ENCODE measurements around the gene RPRD1A.

DNA sequence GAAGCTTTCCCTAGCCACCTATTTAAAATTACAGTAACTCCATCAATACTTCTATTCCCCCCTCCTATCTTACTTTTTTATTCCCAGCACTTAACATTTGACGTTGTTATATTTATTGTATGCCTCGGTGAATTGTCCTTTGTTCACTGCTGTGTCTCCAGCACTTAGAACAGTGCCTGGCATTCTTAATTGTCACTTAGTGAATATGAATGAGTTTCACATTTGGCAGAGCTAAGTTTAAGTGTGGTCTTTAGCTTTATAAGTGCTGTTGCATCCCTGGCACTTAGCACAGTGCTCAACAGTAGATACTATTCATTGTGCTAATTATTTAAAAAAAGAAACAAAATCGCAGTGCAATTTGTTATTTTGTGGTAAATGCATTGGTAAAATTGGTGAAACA is 93.2 kb downstream of the RPRD1A start:
- TF ChIP-seq, protein P1, sequence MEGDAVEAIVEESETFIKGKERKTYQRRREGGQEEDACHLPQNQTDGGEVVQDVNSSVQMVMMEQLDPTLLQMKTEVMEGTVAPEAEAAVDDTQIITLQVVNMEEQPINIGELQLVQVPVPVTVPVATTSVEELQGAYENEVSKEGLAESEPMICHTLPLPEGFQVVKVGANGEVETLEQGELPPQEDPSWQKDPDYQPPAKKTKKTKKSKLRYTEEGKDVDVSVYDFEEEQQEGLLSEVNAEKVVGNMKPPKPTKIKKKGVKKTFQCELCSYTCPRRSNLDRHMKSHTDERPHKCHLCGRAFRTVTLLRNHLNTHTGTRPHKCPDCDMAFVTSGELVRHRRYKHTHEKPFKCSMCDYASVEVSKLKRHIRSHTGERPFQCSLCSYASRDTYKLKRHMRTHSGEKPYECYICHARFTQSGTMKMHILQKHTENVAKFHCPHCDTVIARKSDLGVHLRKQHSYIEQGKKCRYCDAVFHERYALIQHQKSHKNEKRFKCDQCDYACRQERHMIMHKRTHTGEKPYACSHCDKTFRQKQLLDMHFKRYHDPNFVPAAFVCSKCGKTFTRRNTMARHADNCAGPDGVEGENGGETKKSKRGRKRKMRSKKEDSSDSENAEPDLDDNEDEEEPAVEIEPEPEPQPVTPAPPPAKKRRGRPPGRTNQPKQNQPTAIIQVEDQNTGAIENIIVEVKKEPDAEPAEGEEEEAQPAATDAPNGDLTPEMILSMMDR (IDR thresholded peaks at IDR 0.05), result no peak
- TF ChIP-seq POLR2AphosphoS5 (IDR thresholded peaks at IDR 0.05), result no peak
- no peak for TF ChIP-seq POLR2A (IDR thresholded peaks at IDR 0.05)
